Measurements from ENCODE around the gene SOX10. TPM values are rescaled to one million over a fixed set of nuclear protein-coding genes. Genes with fewer than 3 reads are reported as not detected.

The SOX10 gene
- total and polyA plus RNA-seq, 2 of the 4 experiments (the other 2 are of a cell fraction): not detected

DNA sequence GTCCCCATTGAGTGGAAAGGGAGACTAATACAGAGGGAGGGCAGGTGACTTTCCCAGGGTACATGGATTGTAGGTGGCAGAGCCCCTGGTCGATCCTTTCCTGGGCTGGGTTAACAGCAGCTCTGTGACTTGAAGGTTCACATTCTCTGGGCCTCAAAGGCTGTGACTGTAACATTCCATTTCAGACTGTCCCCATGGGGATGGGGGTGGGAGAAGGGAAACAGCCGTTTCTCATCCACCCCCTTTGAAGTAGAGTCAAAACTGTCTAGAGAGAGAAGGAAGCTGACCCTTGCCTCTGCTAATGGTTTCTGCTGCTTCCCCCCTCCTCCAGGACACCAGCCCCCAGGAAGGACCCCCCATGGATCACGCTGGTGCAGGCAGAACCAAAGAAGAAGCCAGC is 59.0 kb downstream of the SOX10 start:
- Histone ChIP-seq H3K14ac (replicated peaks; ENCODE audit: low read depth, low read length) (no peak overlapping the region), H2AK5ac (ENCODE audit: low read depth, low read length) (no peak overlapping the region), H2BK120ac (ENCODE audit: low read depth, low read length) (no peak overlapping the region), H3K4ac (ENCODE audit: low read depth, low read length) (no peak overlapping the region), H2BK20ac (ENCODE audit: low read depth, low read length) (no peak overlapping the region), H2AK9ac (replicated peaks; ENCODE audit: low read depth, low read length, poor library complexity) (peak overlapping the region; percentile 61), H2BK15ac (ENCODE audit: low read depth, low read length) (no peak overlapping the region), H2BK5ac (ENCODE audit: low read depth, low read length, poor library complexity, severe bottlenecking) (no peak overlapping the region), H4K8ac (ENCODE audit: low read depth in 2 of 2, low read length in 2 of 2) (no peak overlapping the region), H4K91ac (ENCODE audit: insufficient read depth, low read depth, low read length) (no peak overlapping the region), H3K9me3 (ENCODE audit: control insufficient read depth, insufficient read depth, low read length) (no peaks in the 10 kb centered on the region), H4K5ac (ENCODE audit: low read depth, low read length) (no peak overlapping the region), H3K23ac (ENCODE audit: low read depth, low read length) (no peak overlapping the region), H3K27ac (ENCODE audit: insufficient read depth, low read length) (no peak overlapping the region), H3K4me1 (ENCODE audit: control insufficient read depth, insufficient read depth, low read length) (no peaks in the 10 kb centered on the region), H3K18ac (ENCODE audit: low read depth, low read length) (no peak overlapping the region), H3K9ac (ENCODE audit: low read depth, low read length) (no peak overlapping the region), H3K79me1 (ENCODE audit: low read depth in 1 of 2, low read length in 2 of 2) (peaks cover 0 to 26% of the 10 kb centered on the region in 2 experiments; a peak in 3 of 4 replicates), H4K20me1 (ENCODE audit: insufficient read depth, low read length) (peaks cover 11% of the 10 kb centered on the region), H2AFZ (replicated peaks; ENCODE audit: low read length, poor library complexity) (no peak overlapping the region), H3K4me2 (ENCODE audit: low read depth, low read length) (no peak overlapping the region), H3K36me3 (ENCODE audit: control insufficient read depth, insufficient read depth, low read length) (peaks cover 55% of the 10 kb centered on the region), H3K56ac (ENCODE audit: extremely low read depth, insufficient read depth, low read length) (no peak overlapping the region), H3K4me3 (ENCODE audit: insufficient read depth, low read depth, low read length) (no peak overlapping the region), H3K9me1 (ENCODE audit: insufficient read depth, low read length) (no peaks in the 10 kb centered on the region), H3K27me3 (ENCODE audit: control insufficient read depth, insufficient read depth, low read length) (no peaks in the 10 kb centered on the region)
- ATAC-seq (ENCODE audit: low read depth) (no peak), DNase-seq (no peak)
- intact Hi-C loops (cut with micrococcal nuclease) (no loop called here), dilution Hi-C loops (cut with HindIII; ENCODE audit: low sequenced_read_pairs, unreplicated experiment) (no loop called here), in situ Hi-C loops (cut with MboI; ENCODE audit: low sequenced_read_pairs) (no loop called here)
- CTCF ChIA-PET: no interaction called here
- WGBS, 2 experiments (ENCODE audit: extremely low coverage in 2 of 2, insufficient read length in 1 of 2): no CpG with 5 or more reads among the region's 3 CpGs
- no TSS peak for BruUV-seq (replicated peaks)
- POLR2A ChIA-PET (ENCODE audit: unreplicated experiment): no interaction called here
- TF ChIP-seq, protein P1, sequence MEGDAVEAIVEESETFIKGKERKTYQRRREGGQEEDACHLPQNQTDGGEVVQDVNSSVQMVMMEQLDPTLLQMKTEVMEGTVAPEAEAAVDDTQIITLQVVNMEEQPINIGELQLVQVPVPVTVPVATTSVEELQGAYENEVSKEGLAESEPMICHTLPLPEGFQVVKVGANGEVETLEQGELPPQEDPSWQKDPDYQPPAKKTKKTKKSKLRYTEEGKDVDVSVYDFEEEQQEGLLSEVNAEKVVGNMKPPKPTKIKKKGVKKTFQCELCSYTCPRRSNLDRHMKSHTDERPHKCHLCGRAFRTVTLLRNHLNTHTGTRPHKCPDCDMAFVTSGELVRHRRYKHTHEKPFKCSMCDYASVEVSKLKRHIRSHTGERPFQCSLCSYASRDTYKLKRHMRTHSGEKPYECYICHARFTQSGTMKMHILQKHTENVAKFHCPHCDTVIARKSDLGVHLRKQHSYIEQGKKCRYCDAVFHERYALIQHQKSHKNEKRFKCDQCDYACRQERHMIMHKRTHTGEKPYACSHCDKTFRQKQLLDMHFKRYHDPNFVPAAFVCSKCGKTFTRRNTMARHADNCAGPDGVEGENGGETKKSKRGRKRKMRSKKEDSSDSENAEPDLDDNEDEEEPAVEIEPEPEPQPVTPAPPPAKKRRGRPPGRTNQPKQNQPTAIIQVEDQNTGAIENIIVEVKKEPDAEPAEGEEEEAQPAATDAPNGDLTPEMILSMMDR (conservative IDR thresholded peaks at IDR 0.05; ENCODE audit: low read depth, low read length): no peak
- TF ChIP-seq POLR2A (IDR thresholded peaks at IDR 0.05; ENCODE audit: low read depth, low read length): no peak
- TF ChIP-seq SMC3 (IDR thresholded peaks at IDR 0.05; ENCODE audit: low read depth, low read length): no peak
- no peak for TF ChIP-seq RCOR1 (IDR thresholded peaks at IDR 0.05; ENCODE audit: insufficient replicate concordance, low read length)
- no peak for TF ChIP-seq MAFK (IDR thresholded peaks at IDR 0.05; ENCODE audit: low read depth, low read length)
- TF ChIP-seq MAZ (IDR thresholded peaks at IDR 0.05; ENCODE audit: borderline replicate concordance, low read depth, low read length): no peak
- TF ChIP-seq BHLHE40 (IDR thresholded peaks at IDR 0.05; ENCODE audit: low read depth, low read length): no peak
